Activated CD4-positive, alpha-beta T cell treated with anti-CD3 and anti-CD28 coated beads for 36 hours (primary cell): ENCODE data around the gene NOX1. TPM values are rescaled to one million over a fixed set of nuclear protein-coding genes. Genes with fewer than 3 reads are reported as not detected.

ENCODE experiments used
- ATAC-seq: fragments of 200-7000 bp; cut with Tn5 transposase; one replicate; pipeline ENCODE4 v1.10.0; 2021; ENCODE audit warnings: mild to moderate bottlenecking, moderate library complexity
- CTCF ChIA-PET: fragments of 350-600 bp; sonication (Branson Sonifier 250); formaldehyde crosslinking; loops from one replicate; lab custom pipeline; 2021; ENCODE audit warnings: antibody characterized with exemption; lab: Charles Lee
- POLR2A ChIA-PET: fragments of 350-600 bp; sonication (Branson Sonifier 250); formaldehyde crosslinking; loops from one replicate; lab custom pipeline; 2021; ENCODE audit warnings: antibody characterized with exemption, inconsistent platforms; lab: Charles Lee
- DNase-seq: peaks from one replicate; pipeline ENCODE4 v3.0.0-alpha.2; 2020
- H3K27ac Mint-ChIP-seq: one replicate; pipeline ENCODE4 v1.8.0; 2021; ENCODE audit warnings: mixed read lengths
- H3K27me3 Mint-ChIP-seq: one replicate; pipeline ENCODE4 v1.8.0; 2021; ENCODE audit warnings: mixed read lengths
- H3K36me3 Mint-ChIP-seq: one replicate; pipeline ENCODE4 v1.8.0; 2021; ENCODE audit warnings: low read depth, mixed read lengths
- H3K4me1 Mint-ChIP-seq: one replicate; pipeline ENCODE4 v1.8.0; 2021; ENCODE audit warnings: mixed read lengths
- H3K4me3 Mint-ChIP-seq: one replicate; pipeline ENCODE4 v1.8.0; 2021; ENCODE audit warnings: mild to moderate bottlenecking, moderate library complexity, mixed read lengths
- H3K9me3 Mint-ChIP-seq: one replicate; pipeline ENCODE4 v1.8.0; 2021; ENCODE audit warnings: low read depth, mixed read lengths
- intact Hi-C, 2 experiments: fragments of 100-400 bp; cut with DNase I in 1 of 2; cut with micrococcal nuclease in 1 of 2; formaldehyde crosslinking; loops; one replicate each; pipeline versions ENCODE4 v1.14.2 to v1.15.1; 2022 to 2024; cut with DNase I, micrococcal nuclease
- total RNA-seq, 2 experiments: library from RNA; stranded (reverse); gene quantifications; one replicate each; pipeline ENCODE4 v1.2.3, GENCODE V29; 2021

Gene NOX1
- total RNA-seq = not detected

- H3K27me3 Mint-ChIP-seq = peaks cover 1% of the 10 kb centered on the region
- ATAC-seq (no peak), DNase-seq (no peak)
- intact Hi-C loops = no loop called here
- POLR2A ChIA-PET = no interaction called here
- H3K4me3 Mint-ChIP-seq = no peak within 1 kb of the TSS
- H3K27ac Mint-ChIP-seq = no peak within 1 kb of the TSS
- H3K4me1 Mint-ChIP-seq = no peaks in the 10 kb centered on the region
- CTCF ChIA-PET = no interaction called here
- H3K36me3 Mint-ChIP-seq = no peaks in the 10 kb centered on the region
- no peaks in the 10 kb centered on the region for H3K9me3 Mint-ChIP-seq
Observed at GRCh38 chrX:100874325-100874724, at the start of gene NOX1. Gene NOX1, minus strand, starts transcription at chrX:100874359. Its CDS starts 220 bp downstream, at chrX:100874139.

GRCh38 chrX:100915562-100915961 lies 41.4 kb upstream of the NOX1 start:
- ATAC-seq (no peak), DNase-seq (no peak)
- Mint-ChIP-seq H3K9me3 (no peaks in the 10 kb centered on the region), H3K27ac (no peak overlapping the region), H3K36me3 (no peaks in the 10 kb centered on the region), H3K27me3 (no peaks in the 10 kb centered on the region), H3K4me1 (no peaks in the 10 kb centered on the region), H3K4me3 (no peak overlapping the region)
- intact Hi-C loops = no loop called here
- ChIA-PET CTCF (no interaction called here), POLR2A (no interaction called here)

- Mint-ChIP-seq H3K4me1 (no peaks in the 10 kb centered on the region), H3K27ac (no peak overlapping the region), H3K27me3 (no peaks in the 10 kb centered on the region), H3K36me3 (no peaks in the 10 kb centered on the region), H3K9me3 (no peaks in the 10 kb centered on the region), H3K4me3 (no peak overlapping the region)
- POLR2A ChIA-PET = no interaction called here
- intact Hi-C loops = no loop called here
- ATAC-seq = no peak
- CTCF ChIA-PET = no interaction called here
- DNase-seq = no peak
Observed at GRCh38 chrX:100913111-100913510, 39.0 kb upstream of the NOX1 start.

- H3K4me1 Mint-ChIP-seq = no peaks in the 10 kb centered on the region
- no peaks in the 10 kb centered on the region for H3K36me3 Mint-ChIP-seq
- ChIA-PET CTCF (no interaction called here), POLR2A (no interaction called here)
- H3K27me3 Mint-ChIP-seq = no peaks in the 10 kb centered on the region
- DNase-seq = no peak
- H3K4me3 Mint-ChIP-seq = no peak overlapping the region
- H3K9me3 Mint-ChIP-seq = no peaks in the 10 kb centered on the region
- no peak for ATAC-seq
- intact Hi-C loops = no loop called here
- no peak overlapping the region for H3K27ac Mint-ChIP-seq
Observed at GRCh38 chrX:100911731-100912130, 37.6 kb upstream of the NOX1 start.

- H3K4me3 Mint-ChIP-seq = no peak overlapping the region
- H3K27ac Mint-ChIP-seq = no peak overlapping the region
- DNase-seq (no peak), ATAC-seq (no peak)
- no peaks in the 10 kb centered on the region for H3K4me1 Mint-ChIP-seq
- intact Hi-C loops = no loop called here
- no peaks in the 10 kb centered on the region for H3K27me3 Mint-ChIP-seq
- ChIA-PET POLR2A (interaction anchor here (0.6 kb wide), 1 partner anchor 33 kb away, joined by 3 read pairs; no protein-coding TSS in a partner anchor), CTCF (no interaction called here)
- H3K9me3 Mint-ChIP-seq = no peaks in the 10 kb centered on the region
- H3K36me3 Mint-ChIP-seq = no peaks in the 10 kb centered on the region
Observed at GRCh38 chrX:100905620-100906019, 31.5 kb upstream of the NOX1 start.

- Mint-ChIP-seq H3K36me3 (no peaks in the 10 kb centered on the region), H3K27ac (no peak overlapping the region), H3K27me3 (no peaks in the 10 kb centered on the region), H3K4me1 (no peaks in the 10 kb centered on the region), H3K4me3 (no peak overlapping the region), H3K9me3 (no peaks in the 10 kb centered on the region)
- ChIA-PET CTCF (interaction anchor here (0.6 kb wide), 1 partner anchor 1132 kb away, joined by 3 read pairs; no protein-coding TSS in a partner anchor), POLR2A (no interaction called here)
- intact Hi-C loops = no loop called here
- no peak for DNase-seq
- ATAC-seq = no peak
Observed at GRCh38 chrX:100904433-100904832, 30.3 kb upstream of the NOX1 start.

- H3K9me3 Mint-ChIP-seq = no peaks in the 10 kb centered on the region
Observed at GRCh38 chrX:100895365-100896075, 21.4 kb upstream of the NOX1 start.

GRCh38 chrX:100883654-100884053 lies 9.5 kb upstream of the NOX1 start:
- DNase-seq (no peak), ATAC-seq (no peak)
- CTCF ChIA-PET = no interaction called here
- POLR2A ChIA-PET = no interaction called here
- no peak overlapping the region for H3K27ac Mint-ChIP-seq
- no peaks in the 10 kb centered on the region for H3K27me3 Mint-ChIP-seq
- H3K4me3 Mint-ChIP-seq = no peak overlapping the region
- H3K9me3 Mint-ChIP-seq = no peaks in the 10 kb centered on the region
- no peaks in the 10 kb centered on the region for H3K4me1 Mint-ChIP-seq
- intact Hi-C loops = no loop called here
- H3K36me3 Mint-ChIP-seq = no peaks in the 10 kb centered on the region

More at GRCh38 chrX:100895365-100896075, 21.4 kb upstream of the NOX1 start:
- Mint-ChIP-seq H3K4me1 (no peaks in the 10 kb centered on the region), H3K36me3 (no peaks in the 10 kb centered on the region), H3K4me3 (no peak overlapping the region), H3K27me3 (no peaks in the 10 kb centered on the region), H3K27ac (no peak overlapping the region)
- intact Hi-C loops = loop anchor here (1.0 to 10.0 kb wide), 4 partner anchors 99 to 392 kb away; no protein-coding TSS in a partner anchor
- ChIA-PET POLR2A (no interaction called here), CTCF (no interaction called here)
- DNase-seq (peak; percentile 52), ATAC-seq (peak; percentile 51)

GRCh38 chrX:100880368-100880767 lies 6.2 kb upstream of the NOX1 start:
- intact Hi-C loops = no loop called here
- no peak overlapping the region for H3K4me3 Mint-ChIP-seq
- no peaks in the 10 kb centered on the region for H3K36me3 Mint-ChIP-seq
- H3K27me3 Mint-ChIP-seq = peaks cover 1% of the 10 kb centered on the region
- no peak overlapping the region for H3K27ac Mint-ChIP-seq
- DNase-seq = no peak
- H3K4me1 Mint-ChIP-seq = no peaks in the 10 kb centered on the region
- POLR2A ChIA-PET = no interaction called here
- CTCF ChIA-PET = no interaction called here
- no peak for ATAC-seq
- no peaks in the 10 kb centered on the region for H3K9me3 Mint-ChIP-seq

- ATAC-seq = no peak
- no peak for DNase-seq
- ChIA-PET CTCF (no interaction called here), POLR2A (no interaction called here)
- intact Hi-C loops = no loop called here
- Mint-ChIP-seq H3K4me3 (no peak overlapping the region), H3K36me3 (no peaks in the 10 kb centered on the region), H3K9me3 (no peaks in the 10 kb centered on the region), H3K4me1 (no peaks in the 10 kb centered on the region), H3K27me3 (no peaks in the 10 kb centered on the region), H3K27ac (no peak overlapping the region)
Observed at GRCh38 chrX:100871594-100872560, 2.3 kb downstream of the NOX1 start.

- no peaks in the 10 kb centered on the region for H3K36me3 Mint-ChIP-seq
- ChIA-PET CTCF (no interaction called here), POLR2A (no interaction called here)
- H3K4me1 Mint-ChIP-seq = no peaks in the 10 kb centered on the region
- H3K4me3 Mint-ChIP-seq = no peak overlapping the region
- no peaks in the 10 kb centered on the region for H3K9me3 Mint-ChIP-seq
- intact Hi-C loops = no loop called here
- no peak overlapping the region for H3K27ac Mint-ChIP-seq
- ATAC-seq (no peak), DNase-seq (no peak)
- H3K27me3 Mint-ChIP-seq = peaks cover 2% of the 10 kb centered on the region
Observed at GRCh38 chrX:100870527-100870926, 3.6 kb downstream of the NOX1 start.
